HG02970 (cell line): ENCODE data around the gene CCDC124.
"Not testable (repeated sequence)": the region's sequence is repeated elsewhere in the genome, so short reads cannot be mapped to it uniquely, and the experiment has no call there.

Source experiments
- ATAC-seq: cut with Tn5 transposase; IDR thresholded peaks from one replicate; pipeline ENCODE4 v1.9.1; 2021; ENCODE audit warnings: mild to moderate bottlenecking, moderate library complexity, moderate number of reproducible peaks; ENCODE audit not compliant: unreplicated experiment, low FRiP score

The CCDC124 gene

DNA sequence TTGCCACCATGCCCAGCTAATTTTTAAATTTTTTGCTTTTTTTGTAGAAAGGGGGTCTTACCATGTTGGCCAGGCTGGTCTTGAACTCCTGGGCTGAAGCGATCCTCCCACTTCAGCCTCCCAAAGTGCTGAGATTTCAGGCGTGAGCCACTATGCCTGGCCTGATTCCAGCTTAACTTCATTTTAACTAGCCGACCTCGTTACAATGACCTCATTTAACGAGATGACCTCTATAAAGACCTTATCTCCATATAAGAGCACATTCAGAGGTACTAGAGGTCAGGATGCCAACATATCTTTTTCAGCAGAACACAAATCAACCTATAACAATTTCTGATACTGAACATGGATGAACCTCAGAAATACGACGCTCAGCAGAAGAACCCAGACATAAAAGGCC is 44.7 kb downstream of the CCDC124 start:
- ATAC-seq, result no peak

DNA sequence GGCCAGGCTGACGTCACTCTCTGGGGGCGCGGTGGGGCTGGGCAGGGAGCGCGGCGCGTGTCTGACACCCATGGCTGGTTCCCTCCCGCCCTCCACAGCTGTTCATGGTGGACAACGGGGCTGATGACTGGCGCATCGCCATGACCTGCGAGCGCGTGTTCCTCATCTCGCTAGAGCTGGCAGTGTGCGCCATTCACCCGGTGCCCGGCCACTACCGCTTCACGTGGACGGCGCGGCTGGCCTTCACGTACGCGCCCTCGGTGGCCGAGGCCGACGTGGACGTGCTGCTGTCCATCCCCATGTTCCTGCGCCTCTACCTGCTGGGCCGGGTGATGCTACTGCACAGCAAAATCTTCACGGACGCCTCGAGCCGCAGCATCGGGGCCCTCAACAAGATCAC is 48.8 kb downstream of the CCDC124 start:
- no peak for ATAC-seq

- ATAC-seq, result no peak
Measured at GRCh38 chr19:17982430-17982829, 49.6 kb downstream of the CCDC124 start.

GRCh38 chr19:17985037-17985818 is 52.4 kb downstream of the CCDC124 start:
- ATAC-seq, result no peak

DNA sequence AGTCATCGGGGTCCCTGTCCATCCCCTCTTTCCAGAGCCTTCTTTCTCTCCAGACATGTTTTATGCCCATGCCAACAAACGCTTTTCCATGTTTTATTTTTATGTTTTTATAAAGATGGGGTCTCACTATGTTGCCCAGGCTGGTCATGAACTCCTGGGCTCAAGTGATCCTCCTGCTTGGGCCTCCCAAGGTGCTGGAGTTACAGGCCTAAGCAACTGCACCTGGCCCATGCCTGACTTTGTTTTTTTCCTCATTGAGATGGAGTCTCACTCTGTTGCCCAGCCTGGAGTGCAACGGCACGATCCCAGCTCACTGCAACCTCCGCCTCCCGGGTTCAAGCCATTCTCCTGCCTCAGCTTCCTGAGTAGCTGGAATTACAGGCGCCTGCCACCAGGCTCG is 53.8 kb downstream of the CCDC124 start:
- not testable (repeated sequence) for ATAC-seq

DNA sequence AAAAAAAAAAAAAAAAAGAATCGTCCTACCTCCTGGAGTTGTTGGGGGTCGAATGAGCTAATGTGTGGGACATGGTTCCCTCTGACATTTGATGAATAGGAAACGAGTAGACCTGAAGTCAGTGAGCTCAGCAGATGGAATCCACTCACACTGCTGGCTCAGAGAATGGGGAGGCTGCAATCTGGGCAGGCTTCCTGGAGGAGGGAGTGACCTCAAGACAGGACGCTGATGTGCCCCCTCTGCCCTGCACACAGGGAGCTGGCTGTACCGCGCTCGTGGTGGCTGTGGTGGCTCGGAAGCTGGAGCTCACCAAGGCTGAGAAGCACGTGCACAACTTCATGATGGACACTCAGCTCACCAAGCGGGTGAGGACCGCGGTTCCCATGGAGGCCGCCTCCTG is 55.3 kb downstream of the CCDC124 start:
- no peak for ATAC-seq

- no peak for ATAC-seq
Measured at GRCh38 chr19:17989425-17990094, 56.7 kb downstream of the CCDC124 start.

- ATAC-seq, result no peak
Measured at GRCh38 chr19:17993076-17993813, 60.4 kb downstream of the CCDC124 start.
